IMR-90 (cell line): ENCODE results near the gene SP9. TPM values are rescaled to one million over a fixed set of nuclear protein-coding genes. Genes with fewer than 3 reads are reported as not detected.

ENCODE experiments used
- ATAC-seq: fragments of 200-7000 bp; cut with Tn5 transposase; 2 replicates; pipeline ENCODE4 v1.9.1; 2020; ENCODE audit warnings: low read depth, mild to moderate bottlenecking, moderate library complexity
- BruUV-seq: library from RNA; stranded (reverse); fragments of 400-500 nt; replicated peaks from 2 replicates; lab custom pipeline; 2021; lab: Mats Ljungman, UMichigan
- CTCF ChIA-PET: fragments of 300-600 bp; formaldehyde crosslinking; extraction: SDS; loops from one replicate; lab custom pipeline; 2021; ENCODE audit warnings: antibody characterized with exemption; lab: Yijun Ruan, JAX
- POLR2A ChIA-PET: fragments of 300-600 bp; sonication (Branson Sonifier 250); formaldehyde crosslinking; loops from one replicate; lab custom pipeline; 2022; ENCODE audit warnings: antibody characterized with exemption; ENCODE audit not compliant: unreplicated experiment; lab: Charles Lee
- DNase-seq: peaks from one replicate; pipeline ENCODE4 v3.0.0; 2013
- H2AFZ ChIP-seq: replicated peaks from 2 replicates; pipeline ENCODE3; 2013; ENCODE audit warnings: low read length, mild to moderate bottlenecking; ENCODE audit not compliant: poor library complexity
- H2AK5ac ChIP-seq: 2 replicates; pipeline ENCODE4 v1.6.1; 2013; ENCODE audit warnings: low read depth, low read length, inconsistent platforms
- H2AK9ac ChIP-seq: replicated peaks from 2 replicates; pipeline ENCODE3; 2013; ENCODE audit warnings: mild to moderate bottlenecking, low read depth, low read length, moderate library complexity; ENCODE audit not compliant: poor library complexity
- H2BK120ac ChIP-seq: 2 replicates; pipeline ENCODE4 v1.6.1; 2013; ENCODE audit warnings: low read depth, low read length, inconsistent platforms
- H2BK15ac ChIP-seq: 3 replicates; pipeline ENCODE4 v1.6.1; 2013; ENCODE audit warnings: low read depth, low read length, inconsistent platforms
- H2BK20ac ChIP-seq: 2 replicates; pipeline ENCODE4 v1.6.1; 2013; ENCODE audit warnings: low read depth, mild to moderate bottlenecking, inconsistent platforms, low read length, moderate library complexity
- H2BK5ac ChIP-seq: 2 replicates; pipeline ENCODE4 v1.6.1; 2013; ENCODE audit warnings: mild to moderate bottlenecking, low read depth, low read length, inconsistent platforms; ENCODE audit not compliant: poor library complexity, severe bottlenecking
- H3K14ac ChIP-seq: replicated peaks from 2 replicates; pipeline ENCODE4 v1.6.1; 2013; ENCODE audit warnings: low read depth, low read length, inconsistent platforms
- H3K18ac ChIP-seq: 2 replicates; pipeline ENCODE4 v1.6.1; 2013; ENCODE audit warnings: low read depth, low read length, control low read depth
- H3K23ac ChIP-seq: 2 replicates; pipeline ENCODE4 v1.6.1; 2013; ENCODE audit warnings: low read depth, low read length, inconsistent platforms
- H3K27ac ChIP-seq: 2 replicates; pipeline ENCODE4 v1.5.1; 2013; ENCODE audit warnings: mild to moderate bottlenecking, control low read depth, low read length; ENCODE audit not compliant: insufficient read depth
- H3K27me3 ChIP-seq: 2 replicates; pipeline ENCODE4 v1.6.1; 2013; ENCODE audit warnings: low read length; ENCODE audit not compliant: control insufficient read depth, insufficient read depth
- H3K36me3 ChIP-seq: 2 replicates; pipeline ENCODE4 v1.6.1; 2013; ENCODE audit warnings: low read length, mixed read lengths; ENCODE audit not compliant: control insufficient read depth, insufficient read depth
- H3K4ac ChIP-seq: 2 replicates; pipeline ENCODE4 v1.6.1; 2013; ENCODE audit warnings: low read depth, low read length, inconsistent platforms
- H3K4me1 ChIP-seq: 2 replicates; pipeline ENCODE4 v1.6.1; 2013; ENCODE audit warnings: low read length, mixed read lengths; ENCODE audit not compliant: control insufficient read depth, insufficient read depth
- H3K4me2 ChIP-seq: 2 replicates; pipeline ENCODE4 v1.6.1; 2013; ENCODE audit warnings: low read depth, mild to moderate bottlenecking, control low read depth, low read length, moderate library complexity
- H3K4me3 ChIP-seq: 2 replicates; pipeline ENCODE4 v1.5.1; 2013; ENCODE audit warnings: low read depth, mild to moderate bottlenecking, control low read depth, low read length, moderate library complexity; ENCODE audit not compliant: insufficient read depth
- H3K56ac ChIP-seq: 2 replicates; pipeline ENCODE4 v1.6.1; 2013; ENCODE audit warnings: low read length, inconsistent platforms; ENCODE audit not compliant: insufficient read depth; ENCODE audit errors: extremely low read depth
- H3K79me1 ChIP-seq, 2 experiments: 2 replicates each; pipeline ENCODE4 v1.6.1; 2013; ENCODE audit warnings: low read length in 2 of 2, inconsistent platforms in 1 of 2, low read depth in 1 of 2
- H3K9ac ChIP-seq: 2 replicates; pipeline ENCODE4 v1.6.1; 2013; ENCODE audit warnings: low read depth, low read length, control low read depth
- H3K9me1 ChIP-seq: 2 replicates; pipeline ENCODE4 v1.6.1; 2013; ENCODE audit warnings: low read length, inconsistent platforms; ENCODE audit not compliant: insufficient read depth
- H3K9me3 ChIP-seq: 2 replicates; pipeline ENCODE4 v1.6.1; 2013; ENCODE audit warnings: low read length; ENCODE audit not compliant: control insufficient read depth, insufficient read depth
- H4K20me1 ChIP-seq: 2 replicates; pipeline ENCODE4 v1.6.1; 2013; ENCODE audit warnings: low read length, inconsistent platforms; ENCODE audit not compliant: insufficient read depth
- H4K5ac ChIP-seq: 2 replicates; pipeline ENCODE4 v1.6.1; 2013; ENCODE audit warnings: mild to moderate bottlenecking, low read depth, low read length, control low read depth
- H4K8ac ChIP-seq, 2 experiments: 2 replicates each; pipeline ENCODE4 v1.6.1; 2013; ENCODE audit warnings: low read depth in 2 of 2, low read length in 2 of 2, control low read depth in 1 of 2, inconsistent platforms in 1 of 2
- H4K91ac ChIP-seq: 2 replicates; pipeline ENCODE4 v1.6.1; 2013; ENCODE audit warnings: low read depth, low read length, inconsistent platforms; ENCODE audit not compliant: insufficient read depth
- BHLHE40 ChIP-seq: fragments of 150-350 bp; IDR thresholded peaks from 2 replicates; pipeline ENCODE4 v1.6.1; 2016; ENCODE audit warnings: mild to moderate bottlenecking, low read depth, low read length
- CEBPB ChIP-seq: IDR thresholded peaks from 2 replicates; pipeline ENCODE4 v1.6.1; 2012; ENCODE audit warnings: low read depth, low read length, improper control_type of control experiment
- CHD1 ChIP-seq: IDR thresholded peaks from 2 replicates; pipeline ENCODE4 v1.6.1; 2012; ENCODE audit warnings: low read depth, low read length, improper control_type of control experiment
- FOS ChIP-seq: fragments of 150-350 bp; IDR thresholded peaks from 2 replicates; pipeline ENCODE4 v1.6.1; 2016; ENCODE audit warnings: low read depth, low read length
- MAFK ChIP-seq: IDR thresholded peaks from 2 replicates; pipeline ENCODE4 v1.6.1; 2012; ENCODE audit warnings: low read depth, low read length, improper control_type of control experiment
- MAZ ChIP-seq: IDR thresholded peaks from 2 replicates; pipeline ENCODE4 v1.6.1; 2012; ENCODE audit warnings: low read depth, mild to moderate bottlenecking, low read length, improper control_type of control experiment, moderate library complexity, borderline replicate concordance
- MXI1 ChIP-seq: IDR thresholded peaks from 2 replicates; pipeline ENCODE4 v1.6.1; 2012; ENCODE audit warnings: low read depth, mild to moderate bottlenecking, low read length, moderate library complexity, borderline replicate concordance
- NFE2L2 ChIP-seq: fragments of 150-350 bp; IDR thresholded peaks from 2 replicates; pipeline ENCODE4 v1.6.1; 2016; ENCODE audit warnings: low read depth, mild to moderate bottlenecking, low read length
- POLR2A ChIP-seq: IDR thresholded peaks from 2 replicates; pipeline ENCODE4 v1.6.1; 2012; ENCODE audit warnings: mild to moderate bottlenecking, low read depth, low read length
- RAD21 ChIP-seq: IDR thresholded peaks from 2 replicates; pipeline ENCODE4 v1.6.1; 2012; ENCODE audit warnings: low read length, improper control_type of control experiment
- RCOR1 ChIP-seq: IDR thresholded peaks from 2 replicates; pipeline ENCODE4 v1.6.1; 2012; ENCODE audit warnings: mild to moderate bottlenecking, low read length, improper control_type of control experiment; ENCODE audit not compliant: insufficient replicate concordance
- RFX5 ChIP-seq: IDR thresholded peaks from 2 replicates; pipeline ENCODE4 v1.8.0; 2012; ENCODE audit warnings: low read depth, mild to moderate bottlenecking, low read length, moderate library complexity
- SMC3 ChIP-seq: fragments of 150-350 bp; IDR thresholded peaks from 2 replicates; pipeline ENCODE4 v1.6.1; 2016; ENCODE audit warnings: low read depth, mild to moderate bottlenecking, antibody characterized with exemption, low read length, moderate library complexity
- WGBS, 2 experiments: methylation state at CpG; one replicate each; pipeline versions ENCODE4 v1.1.5 to v1.1.7; 2013; ENCODE audit warnings: missing lambda C conversion rate in 2 of 2; ENCODE audit not compliant: insufficient read length in 1 of 2; ENCODE audit errors: extremely low coverage in 2 of 2; 5-methylcytosine and 5-hydroxymethylcytosine counted together
- dilution Hi-C: fragments of 300-500 bp; cut with HindIII; formaldehyde crosslinking; loops from one replicate; pipeline ENCODE4 v1.14.3; 2018; ENCODE audit warnings: low sequenced_read_pairs; ENCODE audit not compliant: unreplicated experiment
- in situ Hi-C: fragments of 300-500 bp; cut with MboI; formaldehyde crosslinking; loops from 3 replicates; pipeline ENCODE4 v1.14.3; 2019; ENCODE audit warnings: low sequenced_read_pairs, inconsistent platforms, mixed read lengths
- intact Hi-C: fragments of 100-400 bp; cut with micrococcal nuclease; formaldehyde crosslinking; loops from 2 replicates; pipeline ENCODE4 v1.10.0; 2022
- polyA plus RNA-seq, 3 experiments: library from polyadenylated mRNA; depleted of rRNA; stranded (reverse); fragments of >200 nt; gene quantifications; 2 replicates each; pipeline ENCODE4 v1.2.3, GENCODE V29; 2012; ENCODE audit warnings: low replicate concordance in 1 of 3
- total RNA-seq: library from RNA; depleted of rRNA; stranded (reverse); fragments of >200 nt; gene quantifications from 2 replicates; pipeline ENCODE4 v1.2.3, GENCODE V29; 2012
- TF ChIP-seq, protein P1 (sequence below): fragments of 150-350 bp; IDR thresholded peaks from 2 replicates; pipeline ENCODE4 v1.6.1; 2017; ENCODE audit warnings: mild to moderate bottlenecking, antibody characterized with exemption, low read length, low read depth
- TF ChIP-seq, protein P2 (sequence below): fragments of 150-350 bp; IDR thresholded peaks from 2 replicates; pipeline ENCODE4 v1.6.1; 2016; ENCODE audit warnings: low read depth, mild to moderate bottlenecking, low read length, moderate library complexity, borderline replicate concordance
- TF ChIP-seq, protein P3 (sequence below): conservative IDR thresholded peaks from 2 replicates; pipeline ENCODE4 v1.5.1; 2012; ENCODE audit warnings: mild to moderate bottlenecking, low read depth, low read length, improper control_type of control experiment

Gene SP9
- total and polyA plus RNA-seq, 2 of the 4 experiments (the other 2 are of a cell fraction) = not detected

DNA sequence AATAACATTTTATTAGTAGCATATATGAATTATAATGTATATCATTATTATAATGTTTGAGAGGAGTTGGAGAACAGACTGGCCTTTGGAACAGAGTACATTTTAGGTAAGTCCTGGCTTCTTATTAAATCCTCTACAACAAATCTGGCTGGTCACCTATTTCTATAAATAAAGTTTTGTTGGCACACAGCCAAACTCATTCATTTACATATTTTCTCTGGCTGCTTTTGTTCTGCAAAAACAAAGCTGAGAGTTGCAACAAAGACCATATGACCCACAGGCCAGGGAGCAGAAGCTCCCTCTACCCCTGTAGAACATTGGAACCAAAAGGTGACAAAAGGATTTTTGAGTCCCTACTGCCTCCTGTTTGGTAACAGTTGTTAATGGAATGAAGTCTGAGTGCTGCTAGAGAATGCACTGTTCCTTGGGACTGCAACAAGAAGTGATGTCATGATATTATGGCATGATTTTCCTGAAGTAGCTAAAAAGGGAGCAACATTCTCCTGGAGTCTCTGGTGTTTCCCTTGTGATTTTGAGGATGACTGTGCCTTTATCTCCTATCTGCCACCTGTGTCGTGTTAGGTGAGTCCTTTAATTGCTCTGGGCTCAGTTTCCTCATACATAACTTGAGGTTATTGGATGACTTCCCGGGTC, 22.0 kb upstream of the SP9 start:
- no peaks in the 10 kb centered on the region for H3K9me1 ChIP-seq
- no peak overlapping the region for H3K4me3 ChIP-seq
- H3K23ac ChIP-seq = no peak overlapping the region
- no peak overlapping the region for H3K14ac ChIP-seq
- H3K27ac ChIP-seq = no peak overlapping the region
- H2AK9ac ChIP-seq = no peak overlapping the region
- no TSS peak for BruUV-seq
- CTCF ChIA-PET = no interaction called here
- no peak for DNase-seq
- no peak overlapping the region for H3K4me2 ChIP-seq
- in situ Hi-C loops = no loop called here
- TF ChIP-seq, protein P1, sequence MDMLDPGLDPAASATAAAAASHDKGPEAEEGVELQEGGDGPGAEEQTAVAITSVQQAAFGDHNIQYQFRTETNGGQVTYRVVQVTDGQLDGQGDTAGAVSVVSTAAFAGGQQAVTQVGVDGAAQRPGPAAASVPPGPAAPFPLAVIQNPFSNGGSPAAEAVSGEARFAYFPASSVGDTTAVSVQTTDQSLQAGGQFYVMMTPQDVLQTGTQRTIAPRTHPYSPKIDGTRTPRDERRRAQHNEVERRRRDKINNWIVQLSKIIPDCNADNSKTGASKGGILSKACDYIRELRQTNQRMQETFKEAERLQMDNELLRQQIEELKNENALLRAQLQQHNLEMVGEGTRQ = no peak
- TF ChIP-seq RAD21 (no peak), POLR2A (no peak), CHD1 (no peak), FOS (no peak), MAFK (no peak), MXI1 (no peak), RFX5 (no peak), BHLHE40 (no peak), CEBPB (no peak), NFE2L2 (no peak), MAZ (no peak), SMC3 (no peak), RCOR1 (no peak)
- TF ChIP-seq, protein P2, sequence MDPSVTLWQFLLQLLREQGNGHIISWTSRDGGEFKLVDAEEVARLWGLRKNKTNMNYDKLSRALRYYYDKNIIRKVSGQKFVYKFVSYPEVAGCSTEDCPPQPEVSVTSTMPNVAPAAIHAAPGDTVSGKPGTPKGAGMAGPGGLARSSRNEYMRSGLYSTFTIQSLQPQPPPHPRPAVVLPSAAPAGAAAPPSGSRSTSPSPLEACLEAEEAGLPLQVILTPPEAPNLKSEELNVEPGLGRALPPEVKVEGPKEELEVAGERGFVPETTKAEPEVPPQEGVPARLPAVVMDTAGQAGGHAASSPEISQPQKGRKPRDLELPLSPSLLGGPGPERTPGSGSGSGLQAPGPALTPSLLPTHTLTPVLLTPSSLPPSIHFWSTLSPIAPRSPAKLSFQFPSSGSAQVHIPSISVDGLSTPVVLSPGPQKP = no peak
- TF ChIP-seq, protein P3, sequence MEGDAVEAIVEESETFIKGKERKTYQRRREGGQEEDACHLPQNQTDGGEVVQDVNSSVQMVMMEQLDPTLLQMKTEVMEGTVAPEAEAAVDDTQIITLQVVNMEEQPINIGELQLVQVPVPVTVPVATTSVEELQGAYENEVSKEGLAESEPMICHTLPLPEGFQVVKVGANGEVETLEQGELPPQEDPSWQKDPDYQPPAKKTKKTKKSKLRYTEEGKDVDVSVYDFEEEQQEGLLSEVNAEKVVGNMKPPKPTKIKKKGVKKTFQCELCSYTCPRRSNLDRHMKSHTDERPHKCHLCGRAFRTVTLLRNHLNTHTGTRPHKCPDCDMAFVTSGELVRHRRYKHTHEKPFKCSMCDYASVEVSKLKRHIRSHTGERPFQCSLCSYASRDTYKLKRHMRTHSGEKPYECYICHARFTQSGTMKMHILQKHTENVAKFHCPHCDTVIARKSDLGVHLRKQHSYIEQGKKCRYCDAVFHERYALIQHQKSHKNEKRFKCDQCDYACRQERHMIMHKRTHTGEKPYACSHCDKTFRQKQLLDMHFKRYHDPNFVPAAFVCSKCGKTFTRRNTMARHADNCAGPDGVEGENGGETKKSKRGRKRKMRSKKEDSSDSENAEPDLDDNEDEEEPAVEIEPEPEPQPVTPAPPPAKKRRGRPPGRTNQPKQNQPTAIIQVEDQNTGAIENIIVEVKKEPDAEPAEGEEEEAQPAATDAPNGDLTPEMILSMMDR = no peak
- H2AK5ac ChIP-seq = no peak overlapping the region
- no peaks in the 10 kb centered on the region for H3K79me1 ChIP-seq
- H3K36me3 ChIP-seq = no peaks in the 10 kb centered on the region
- no peak overlapping the region for H2BK15ac ChIP-seq
- H3K9me3 ChIP-seq = no peaks in the 10 kb centered on the region
- ATAC-seq = no peak
- POLR2A ChIA-PET = no interaction called here
- WGBS, 2 experiments = no CpG with 5 or more reads among the region's 2 CpGs
- no peak overlapping the region for H3K9ac ChIP-seq
- no peak overlapping the region for H2AFZ ChIP-seq
- no peak overlapping the region for H2BK5ac ChIP-seq
- H2BK20ac ChIP-seq = no peak overlapping the region
- peaks cover 40% of the 10 kb centered on the region for H3K27me3 ChIP-seq
- no peaks in the 10 kb centered on the region for H3K4me1 ChIP-seq
- H2BK120ac ChIP-seq = no peak overlapping the region
- H3K18ac ChIP-seq = no peak overlapping the region
- no peak overlapping the region for H4K91ac ChIP-seq
- intact Hi-C loops = no loop called here
- dilution Hi-C loops = no loop called here
- no peaks in the 10 kb centered on the region for H4K20me1 ChIP-seq
- no peak overlapping the region for H3K4ac ChIP-seq
- no peak overlapping the region for H4K5ac ChIP-seq
- no peak overlapping the region for H3K56ac ChIP-seq
- H4K8ac ChIP-seq = no peak overlapping the region
